HG03175 (cell line): ENCODE data around the gene IL2RA.
"Not testable (repeated sequence)": the region's sequence is repeated elsewhere in the genome, so short reads cannot be mapped to it uniquely, and the experiment has no call there.

Experiments
- ATAC-seq: cut with Tn5 transposase; IDR thresholded peaks from one replicate; pipeline ENCODE4 v1.9.1; 2021; ENCODE audit warnings: mild to moderate bottlenecking, moderate library complexity; ENCODE audit not compliant: unreplicated experiment

Gene IL2RA

GRCh38 chr10:6018422-6018821 lies 43.7 kb downstream of the IL2RA start:
- no peak for ATAC-seq

GRCh38 chr10:6017781-6018354 lies 44.3 kb downstream of the IL2RA start:
- no peak for ATAC-seq

GRCh38 chr10:6014241-6014761 lies 47.9 kb downstream of the IL2RA start:
- ATAC-seq = peak; percentile 65

DNA sequence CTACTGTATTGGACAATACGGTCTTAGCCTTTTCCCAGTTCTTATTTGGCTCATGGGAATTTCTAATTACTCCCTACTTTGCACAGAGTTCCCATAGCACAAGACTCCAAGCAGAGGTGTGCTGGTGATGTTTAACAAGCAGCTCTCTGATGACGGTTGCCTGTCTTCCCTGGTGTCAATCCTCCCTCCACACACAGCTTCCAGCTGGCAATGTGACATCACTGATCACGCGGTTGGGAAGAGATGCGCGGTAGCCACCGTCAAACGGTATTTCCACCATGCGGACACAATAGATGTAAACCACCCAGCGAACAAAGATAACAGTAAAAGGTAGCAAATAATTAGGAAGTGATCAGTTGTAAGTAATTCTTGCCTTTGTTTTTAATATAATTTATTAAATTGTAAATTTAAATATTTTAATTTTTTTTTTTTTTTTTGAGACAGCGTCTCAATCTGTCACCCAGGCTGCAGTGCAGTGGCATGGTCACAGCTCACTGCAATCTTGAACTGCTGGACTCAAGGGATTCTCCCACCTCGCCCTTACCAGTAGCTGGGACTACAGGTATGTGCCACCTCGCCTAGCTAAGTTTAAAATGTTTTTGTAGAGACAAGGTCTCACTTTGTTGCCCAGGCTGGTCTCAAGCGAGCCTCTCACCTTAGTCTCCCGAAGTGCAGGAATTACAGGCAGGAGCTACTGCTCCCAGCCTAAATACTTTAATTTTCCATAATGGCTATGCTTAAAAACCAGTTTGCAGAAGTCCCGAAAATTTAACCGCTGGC lies 48.6 kb downstream of the IL2RA start:
- ATAC-seq = peak; percentile 22

DNA sequence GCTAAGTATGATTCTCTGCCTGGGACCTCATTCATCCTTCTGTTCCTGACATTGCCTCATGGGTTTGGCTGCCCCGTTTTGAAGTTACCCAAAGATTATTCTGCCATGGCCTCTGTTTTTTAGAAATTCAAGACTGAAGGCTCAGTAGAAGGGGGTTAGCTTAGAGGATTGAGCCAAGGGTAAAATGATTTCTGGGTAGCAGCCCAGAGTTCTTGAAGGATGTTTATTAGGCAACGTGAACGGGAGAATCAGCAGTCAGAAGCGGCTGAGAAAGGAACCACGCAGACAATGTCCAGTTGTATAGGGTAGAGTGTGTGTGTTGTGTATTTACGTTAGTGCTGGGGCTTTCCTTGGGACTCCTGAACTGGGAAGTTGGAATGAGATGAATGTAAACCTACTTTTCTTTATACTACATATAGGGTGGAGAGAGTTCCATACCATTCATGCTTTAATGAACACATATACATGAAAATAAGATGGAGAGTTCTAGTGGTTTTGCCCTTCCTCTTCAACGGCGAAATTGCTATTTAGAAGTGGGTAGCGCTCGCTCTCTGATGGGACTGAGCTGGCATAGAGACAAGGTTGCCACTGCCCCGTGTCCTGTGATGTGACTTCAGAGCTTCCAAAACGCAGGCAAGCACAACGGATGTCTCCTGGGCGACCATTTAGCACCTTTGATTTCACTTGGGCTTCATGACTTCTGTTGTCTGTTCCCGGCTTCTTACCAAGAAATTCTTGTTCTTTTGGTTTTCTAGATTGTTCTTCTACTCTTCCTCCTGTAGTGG lies 49.9 kb downstream of the IL2RA start:
- ATAC-seq = no peak

DNA sequence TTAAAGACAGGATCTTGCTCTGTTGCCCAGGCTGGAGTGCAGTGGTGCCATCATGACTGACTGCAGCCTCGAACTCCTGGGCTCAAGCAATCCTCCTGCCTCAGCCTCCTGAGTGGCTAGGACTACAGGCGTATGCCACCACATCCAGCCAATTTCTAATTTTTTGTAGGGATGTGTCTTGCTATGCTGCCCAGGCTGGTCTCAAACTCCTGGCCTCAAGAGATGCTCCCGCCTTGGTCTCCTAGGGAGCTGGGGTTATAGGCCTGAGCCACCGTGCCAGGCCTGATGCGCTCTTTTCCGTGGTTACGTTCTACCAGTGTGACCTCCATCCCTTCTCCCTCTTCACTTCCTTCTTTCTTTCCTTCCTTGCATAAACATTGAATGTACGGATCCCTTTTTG lies 50.6 kb downstream of the IL2RA start:
- no peak for ATAC-seq

- ATAC-seq = no peak
These were observed 51.6 kb downstream of the IL2RA start for GRCh38 chr10:6010569-6010968.

- no peak for ATAC-seq
These were observed 52.2 kb downstream of the IL2RA start for GRCh38 chr10:6009961-6010360.

DNA sequence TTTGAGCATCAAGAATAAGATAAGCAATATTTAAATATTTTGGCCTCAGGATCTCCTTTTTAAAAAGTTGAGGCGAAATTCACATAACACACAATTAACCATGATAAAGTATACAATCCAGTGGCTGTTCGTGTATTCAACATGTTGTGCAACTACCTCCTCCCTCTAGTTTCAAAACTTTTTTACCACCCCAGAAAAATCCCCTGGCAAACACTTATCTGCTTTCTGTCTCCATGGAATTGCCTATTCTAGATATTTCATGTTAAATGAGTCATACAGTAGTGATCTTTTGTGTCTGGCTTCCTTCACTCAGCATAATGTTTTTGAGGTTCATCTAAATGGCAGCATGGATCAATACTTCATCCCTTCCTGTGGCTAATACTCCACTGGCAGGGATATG lies 53.0 kb downstream of the IL2RA start:
- ATAC-seq = no peak

- ATAC-seq = no peak
These were observed 53.5 kb downstream of the IL2RA start for GRCh38 chr10:6008497-6009142.

GRCh38 chr10:6006991-6007390 lies 55.2 kb downstream of the IL2RA start:
- no peak for ATAC-seq

DNA sequence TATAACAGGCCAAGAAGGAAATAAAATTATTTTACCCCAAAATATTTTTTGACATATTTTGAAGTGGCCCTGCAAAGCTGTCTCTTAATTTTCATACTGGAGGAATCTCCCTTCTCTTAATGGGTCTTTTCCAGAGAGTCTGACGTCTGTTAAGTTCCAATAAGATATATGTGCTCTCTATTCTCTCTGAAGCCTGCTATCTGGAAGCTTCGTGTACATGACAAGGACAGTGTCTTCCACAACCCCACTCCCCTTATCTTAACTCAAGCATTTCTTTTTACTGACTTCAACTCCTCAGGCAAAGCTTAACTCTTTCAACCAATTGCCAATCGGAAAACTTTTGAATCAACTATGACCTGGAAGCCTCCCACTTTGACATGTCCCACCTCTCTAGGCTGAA lies 55.6 kb downstream of the IL2RA start:
- no peak for ATAC-seq

- no peak for ATAC-seq
These were observed 56.2 kb downstream of the IL2RA start for GRCh38 chr10:6005856-6006395.

DNA sequence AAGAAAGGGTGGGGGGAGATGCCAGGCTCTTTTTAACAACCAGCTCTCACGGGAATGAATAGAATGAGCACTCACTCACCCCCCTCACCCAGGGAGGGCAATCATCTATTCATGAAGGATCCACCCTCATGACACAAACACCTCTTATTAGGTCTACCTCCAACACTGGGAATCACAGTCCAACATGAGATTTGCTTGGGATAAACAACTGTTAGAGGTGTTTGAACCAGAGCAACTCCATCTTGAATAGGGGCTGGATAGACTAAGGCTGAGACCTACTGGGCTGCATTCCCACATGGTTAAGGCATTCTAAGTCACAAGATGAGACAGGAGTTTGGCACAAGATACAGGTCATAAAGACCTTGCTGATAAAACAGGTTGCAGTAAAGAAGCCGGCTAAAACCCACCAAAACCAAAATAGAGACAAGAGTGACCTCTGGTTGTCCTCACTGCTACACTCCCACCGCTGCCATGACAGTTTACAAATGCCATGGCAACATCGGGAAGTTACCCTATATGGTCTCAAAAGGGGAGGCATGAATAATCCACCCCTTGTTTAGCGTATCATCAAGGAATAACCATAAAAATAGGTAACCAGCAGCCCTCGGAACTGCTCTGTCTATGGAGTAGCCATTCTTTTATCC lies 56.9 kb downstream of the IL2RA start:
- not testable (repeated sequence) for ATAC-seq

DNA sequence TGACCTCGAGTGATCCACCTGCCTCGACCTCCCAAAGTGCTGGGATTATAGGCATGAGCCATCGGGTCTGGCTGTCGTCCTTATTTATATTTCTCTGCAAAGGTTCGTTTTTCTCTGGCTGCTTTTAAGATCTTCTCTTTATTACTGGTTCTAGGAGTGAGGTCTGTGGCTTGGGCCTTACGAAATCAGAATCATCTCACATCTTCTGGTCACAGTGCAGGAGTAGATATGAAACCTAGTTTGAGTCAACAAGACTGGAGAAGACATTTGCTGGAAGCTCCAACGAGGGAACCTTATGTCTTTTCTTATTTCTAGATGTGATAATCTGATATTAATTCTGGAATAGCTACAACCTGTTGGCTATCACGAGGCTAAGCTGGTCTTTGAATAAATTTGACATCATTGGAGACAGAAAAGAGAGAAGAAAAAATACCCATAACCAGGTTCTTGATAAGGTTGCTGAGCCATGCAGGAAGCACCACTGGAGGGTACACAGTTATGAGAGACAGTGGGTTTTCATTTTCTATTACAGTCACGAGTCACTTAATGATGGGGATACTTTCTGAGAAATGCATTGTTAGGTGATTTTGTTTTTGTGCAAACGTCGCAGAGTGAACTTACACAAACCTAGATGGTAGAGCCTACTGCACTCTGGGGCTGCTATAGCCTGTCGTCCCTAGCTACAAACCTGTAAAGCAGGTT lies 59.2 kb downstream of the IL2RA start:
- peak; percentile 53 for ATAC-seq

GRCh38 chr10:5999440-6000165 lies 62.6 kb downstream of the IL2RA start:
- ATAC-seq = no peak

- ATAC-seq = no peak
These were observed 65.5 kb downstream of the IL2RA start for GRCh38 chr10:5996696-5997095.

- no peak for ATAC-seq
These were observed 69.8 kb downstream of the IL2RA start for GRCh38 chr10:5992398-5992797.

DNA sequence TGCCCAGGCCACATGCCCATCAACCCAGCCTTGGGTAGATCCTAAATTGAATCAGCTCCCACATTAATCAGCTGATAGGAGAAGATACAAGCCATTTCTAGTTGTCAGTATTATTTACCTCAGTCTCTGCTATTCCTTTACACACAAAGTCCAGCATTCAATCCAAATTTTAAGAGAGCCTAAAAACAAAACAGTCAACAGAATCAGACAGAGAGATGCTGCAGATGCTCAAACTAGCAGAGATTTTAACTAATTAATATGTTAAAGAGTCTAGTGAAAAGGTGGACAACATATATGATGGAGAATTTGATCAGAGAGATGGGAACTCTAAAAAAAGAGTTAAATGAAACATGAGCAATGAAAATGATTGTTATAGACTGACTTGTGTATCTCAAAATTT lies 70.5 kb downstream of the IL2RA start:
- ATAC-seq = no peak
